PC-9 (cell line): Measurements from ENCODE around the gene PACRG.

Experiments
- EZH2 ChIP-seq: fragments of 200-600 bp; sonication (generic); IDR thresholded peaks from 2 replicates; pipeline ENCODE4 v1.8.0; 2017; ENCODE audit warnings: antibody characterized with exemption, low read depth
- TF ChIP-seq, protein P1 (sequence below): fragments of 200-600 bp; sonication (generic); conservative IDR thresholded peaks from 2 replicates; pipeline ENCODE4 v1.6.1; 2017; ENCODE audit warnings: mixed run types, antibody characterized with exemption, mild to moderate bottlenecking, moderate library complexity

DNA sequence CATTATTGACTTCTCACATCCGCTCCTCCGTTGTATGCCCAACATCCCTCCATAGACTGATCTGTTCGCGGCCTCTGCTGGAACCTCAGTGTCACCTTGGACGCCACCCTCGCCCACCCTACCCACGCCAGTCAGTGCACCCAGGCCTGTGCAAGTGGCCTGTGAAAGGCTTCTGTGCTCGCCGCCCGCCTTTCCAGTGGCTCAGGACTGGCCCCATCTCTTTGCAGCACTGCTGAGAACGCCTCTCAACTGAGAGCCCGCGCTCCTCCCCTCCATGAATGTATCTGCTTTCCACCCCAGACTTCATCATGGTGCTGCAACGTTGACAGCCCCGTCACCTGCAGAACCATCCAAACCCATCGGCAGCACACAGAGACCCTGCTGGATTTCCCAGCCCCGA, 459.4 kb downstream of the PACRG start:
- TF ChIP-seq, protein P1, sequence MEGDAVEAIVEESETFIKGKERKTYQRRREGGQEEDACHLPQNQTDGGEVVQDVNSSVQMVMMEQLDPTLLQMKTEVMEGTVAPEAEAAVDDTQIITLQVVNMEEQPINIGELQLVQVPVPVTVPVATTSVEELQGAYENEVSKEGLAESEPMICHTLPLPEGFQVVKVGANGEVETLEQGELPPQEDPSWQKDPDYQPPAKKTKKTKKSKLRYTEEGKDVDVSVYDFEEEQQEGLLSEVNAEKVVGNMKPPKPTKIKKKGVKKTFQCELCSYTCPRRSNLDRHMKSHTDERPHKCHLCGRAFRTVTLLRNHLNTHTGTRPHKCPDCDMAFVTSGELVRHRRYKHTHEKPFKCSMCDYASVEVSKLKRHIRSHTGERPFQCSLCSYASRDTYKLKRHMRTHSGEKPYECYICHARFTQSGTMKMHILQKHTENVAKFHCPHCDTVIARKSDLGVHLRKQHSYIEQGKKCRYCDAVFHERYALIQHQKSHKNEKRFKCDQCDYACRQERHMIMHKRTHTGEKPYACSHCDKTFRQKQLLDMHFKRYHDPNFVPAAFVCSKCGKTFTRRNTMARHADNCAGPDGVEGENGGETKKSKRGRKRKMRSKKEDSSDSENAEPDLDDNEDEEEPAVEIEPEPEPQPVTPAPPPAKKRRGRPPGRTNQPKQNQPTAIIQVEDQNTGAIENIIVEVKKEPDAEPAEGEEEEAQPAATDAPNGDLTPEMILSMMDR = no peak
- no peak for TF ChIP-seq EZH2
